Activated CD4-positive, CD25-positive, alpha-beta regulatory T cell treated with anti-CD3 and anti-CD28 coated beads, Interleukin-2, amount 50 U/mL, for 72 hours (primary cell): ENCODE measurements around the gene FAM131B.

Source experiments
- DNase-seq: peaks from one replicate; pipeline ENCODE4 v3.0.0; 2021

FAM131B gene

GRCh38 chr7:143356414-143357050 lies 6.0 kb downstream of the FAM131B start:
- no peak for DNase-seq

- no peak for DNase-seq
Observed at GRCh38 chr7:143355450-143356385, 6.8 kb downstream of the FAM131B start.

- DNase-seq, result no peak
Observed at GRCh38 chr7:143354965-143355364, 7.5 kb downstream of the FAM131B start.

GRCh38 chr7:143354376-143354775 lies 8.1 kb downstream of the FAM131B start:
- DNase-seq, result no peak

GRCh38 chr7:143352531-143353002 lies 9.9 kb downstream of the FAM131B start:
- DNase-seq, result no peak

- no peak for DNase-seq
Observed at GRCh38 chr7:143351574-143351973, 10.9 kb downstream of the FAM131B start.

GRCh38 chr7:143351060-143351459 lies 11.5 kb downstream of the FAM131B start:
- DNase-seq, result no peak

GRCh38 chr7:143347950-143348349 lies 14.6 kb downstream of the FAM131B start:
- no peak for DNase-seq

GRCh38 chr7:143346018-143346417 lies 16.5 kb downstream of the FAM131B start:
- no peak for DNase-seq

- DNase-seq, result peak; percentile 54
Observed at GRCh38 chr7:143345428-143345900, 17.0 kb downstream of the FAM131B start.

GRCh38 chr7:143343596-143343995 lies 18.9 kb downstream of the FAM131B start:
- DNase-seq, result no peak

- no peak for DNase-seq
Observed at GRCh38 chr7:143341842-143342241, 20.7 kb downstream of the FAM131B start.

GRCh38 chr7:143337216-143337615 lies 25.3 kb downstream of the FAM131B start:
- DNase-seq, result no peak

GRCh38 chr7:143334244-143334643 lies 28.3 kb downstream of the FAM131B start:
- DNase-seq, result no peak

- DNase-seq, result no peak
Observed at GRCh38 chr7:143331179-143331801, 31.2 kb downstream of the FAM131B start.

GRCh38 chr7:143329471-143330170 lies 32.9 kb downstream of the FAM131B start:
- no peak for DNase-seq

GRCh38 chr7:143327903-143328302 lies 34.6 kb downstream of the FAM131B start:
- no peak for DNase-seq

- DNase-seq, result no peak
Observed at GRCh38 chr7:143325240-143325639, 37.3 kb downstream of the FAM131B start.

GRCh38 chr7:143323653-143324052 lies 38.9 kb downstream of the FAM131B start:
- DNase-seq, result no peak

- DNase-seq, result no peak
Observed at GRCh38 chr7:143322760-143323633, 39.5 kb downstream of the FAM131B start.

- no peak for DNase-seq
Observed at GRCh38 chr7:143321734-143322133, 40.8 kb downstream of the FAM131B start.

- no peak for DNase-seq
Observed at GRCh38 chr7:143321242-143321641, 41.3 kb downstream of the FAM131B start.
